HepG2 (cell line): ENCODE measurements around the gene SIMC1. TPM values are rescaled to one million over a fixed set of nuclear protein-coding genes. Genes with fewer than 3 reads are reported as not detected.

ENCODE experiments used
- ATF5 ChIP-seq: sonication (generic); formaldehyde crosslinking; IDR thresholded peaks from 2 replicates; pipeline ENCODE4 v1.4.0; 2020; ENCODE audit warnings: mild to moderate bottlenecking, low read depth, missing genetic modification reagents
- HNF4G ChIP-seq, 2 experiments: sonication (generic) in 1 of 2; formaldehyde crosslinking in 1 of 2; IDR thresholded peaks; 2 replicates each; pipeline versions ENCODE4 v1.4.0 to v1.6.1; 2011 to 2020; ENCODE audit warnings: borderline replicate concordance in 2 of 2, low read depth in 2 of 2, mild to moderate bottlenecking in 2 of 2, low read length in 1 of 2, missing genetic modification reagents in 1 of 2, moderate library complexity in 1 of 2
- HNRNPUL1 ChIP-seq: fragments of 200-400 bp; formaldehyde crosslinking; IDR thresholded peaks from 2 replicates; pipeline ENCODE4 v1.6.1; 2017; ENCODE audit warnings: low read depth, mild to moderate bottlenecking, low read length, moderate library complexity
- HOXA5 ChIP-seq: sonication (generic); formaldehyde crosslinking; IDR thresholded peaks from 2 replicates; pipeline ENCODE4 v1.4.0; 2020; ENCODE audit warnings: missing genetic modification reagents
- IRX3 ChIP-seq: sonication (generic); formaldehyde crosslinking; IDR thresholded peaks from 2 replicates; pipeline ENCODE4 v1.8.1; 2023; ENCODE audit warnings: mild to moderate bottlenecking, low read depth, missing genetic modification reagents, borderline replicate concordance
- SMAD3 ChIP-seq: sonication (generic); formaldehyde crosslinking; IDR thresholded peaks from 2 replicates; pipeline ENCODE4 v1.4.0; 2020; ENCODE audit warnings: missing genetic modification reagents
- SP4 ChIP-seq: sonication (generic); formaldehyde crosslinking; IDR thresholded peaks from 2 replicates; pipeline ENCODE4 v1.8.1; 2023; ENCODE audit warnings: mild to moderate bottlenecking, missing genetic modification reagents
- SUZ12 ChIP-seq: fragments of 150-350 bp; IDR thresholded peaks from 2 replicates; pipeline ENCODE4 v1.6.1; 2014; ENCODE audit warnings: low read depth, low read length
- U2AF2 ChIP-seq: fragments of 200-400 bp; formaldehyde crosslinking; IDR thresholded peaks from 2 replicates; pipeline ENCODE4 v1.6.1; 2017; ENCODE audit warnings: low read depth, mild to moderate bottlenecking, low read length
- ZNF546 ChIP-seq: sonication (generic); formaldehyde crosslinking; conservative IDR thresholded peaks from 2 replicates; pipeline ENCODE4 v1.8.1; 2023; ENCODE audit warnings: mild to moderate bottlenecking, missing genetic modification reagents
- ZSCAN22 ChIP-seq: sonication (generic); formaldehyde crosslinking; IDR thresholded peaks from 2 replicates; pipeline ENCODE4 v1.4.0; 2020; ENCODE audit warnings: mild to moderate bottlenecking, missing genetic modification reagents
- polyA plus RNA-seq, 8 experiments: library from polyadenylated mRNA; depleted of rRNA in 3 of 8; stranded (reverse) in 7 of 8; unstranded in 1 of 8; fragments of >200 nt; fragmentation: Illumina TruSeq in 4 of 8; extraction: Trizol in 4 of 8; gene quantifications; 2 replicates each; pipeline versions ENCODE4 v1.2.1 to v1.2.3, GENCODE V29; 2011 to 2016; ENCODE audit warnings: low read depth in 4 of 8, missing spikeins in 1 of 8, mixed read lengths in 1 of 8; ENCODE audit not compliant: insufficient read depth in 1 of 8
- total RNA-seq, 5 experiments: library from RNA; depleted of rRNA; stranded (reverse); fragments of >200 nt; fragmentation: Illumina TruSeq; extraction: Trizol; gene quantifications; 2 replicates each; pipeline ENCODE4 v1.2.3, GENCODE V29; 2016; ENCODE audit warnings: low read depth in 1 of 5
- TF ChIP-seq, protein P1 (sequence below): sonication (generic); formaldehyde crosslinking; IDR thresholded peaks from 2 replicates; pipeline ENCODE4 v1.4.0; 2020; ENCODE audit warnings: missing genetic modification reagents
- TF ChIP-seq, protein P2 (sequence below), 2 experiments: fragments of 450-650 bp in 1 of 2; sonication (generic) in 1 of 2; formaldehyde crosslinking in 1 of 2; IDR thresholded peaks; 2 replicates each; pipeline versions ENCODE4 v1.6.1 to v1.8.0; 2016 to 2022; ENCODE audit warnings: antibody characterized with exemption in 1 of 2, mild to moderate bottlenecking in 1 of 2, missing genetic modification reagents in 1 of 2
- TF ChIP-seq, protein P3 (sequence below): sonication (generic); formaldehyde crosslinking; IDR thresholded peaks from 2 replicates; pipeline ENCODE4 v1.5.0; 2020; ENCODE audit warnings: mild to moderate bottlenecking, missing genetic modification reagents

Gene SIMC1
- total and polyA plus RNA-seq, 2 of the 13 experiments (the other 11 are each of a cell fraction or from before 2014, with no cell fraction given) = 5.4 to 6.8 TPM

DNA sequence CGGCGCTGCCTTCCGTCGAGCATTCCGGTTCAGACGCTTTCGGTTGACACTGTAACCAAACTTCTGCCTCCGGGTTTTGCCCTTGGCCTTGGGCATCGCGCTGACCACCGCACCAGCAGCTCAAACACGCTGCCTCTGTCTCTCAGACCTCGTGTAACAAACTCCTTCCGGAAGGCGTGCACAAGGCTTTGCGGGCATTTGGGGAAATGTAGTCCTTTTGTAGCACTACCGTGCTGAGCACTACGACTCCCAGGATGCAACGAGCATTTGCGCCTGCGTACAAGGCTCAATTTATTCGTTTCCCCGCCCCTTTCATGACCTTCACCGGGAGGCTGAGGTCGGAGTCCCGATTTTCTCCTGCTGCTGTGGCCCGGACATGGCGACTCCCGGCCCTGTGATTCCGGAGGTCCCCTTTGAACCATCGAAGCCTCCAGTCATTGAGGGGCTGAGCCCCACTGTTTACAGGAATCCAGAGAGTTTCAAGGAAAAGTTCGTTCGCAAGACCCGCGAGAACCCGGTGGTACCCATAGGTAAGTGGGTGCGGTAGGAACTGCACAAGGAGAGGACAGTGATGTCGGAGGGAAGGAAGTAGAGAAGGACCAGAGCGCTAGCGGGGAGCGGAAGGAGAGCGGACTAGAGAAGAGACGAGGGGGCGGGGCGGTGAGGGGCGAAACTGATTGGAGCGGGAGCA, 150.4 kb downstream of the SIMC1 start, which contains the start of the genes HIGD2A and NOP16 (continued):
- TF ChIP-seq, protein P1, sequence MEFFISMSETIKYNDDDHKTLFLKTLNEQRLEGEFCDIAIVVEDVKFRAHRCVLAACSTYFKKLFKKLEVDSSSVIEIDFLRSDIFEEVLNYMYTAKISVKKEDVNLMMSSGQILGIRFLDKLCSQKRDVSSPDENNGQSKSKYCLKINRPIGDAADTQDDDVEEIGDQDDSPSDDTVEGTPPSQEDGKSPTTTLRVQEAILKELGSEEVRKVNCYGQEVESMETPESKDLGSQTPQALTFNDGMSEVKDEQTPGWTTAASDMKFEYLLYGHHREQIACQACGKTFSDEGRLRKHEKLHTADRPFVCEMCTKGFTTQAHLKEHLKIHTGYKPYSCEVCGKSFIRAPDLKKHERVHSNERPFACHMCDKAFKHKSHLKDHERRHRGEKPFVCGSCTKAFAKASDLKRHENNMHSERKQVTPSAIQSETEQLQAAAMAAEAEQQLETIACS (CRISPR knock-in tag) = no peak
- TF ChIP-seq HOXA5 (CRISPR knock-in tag) = 0 out of 2 replicates have a peak, but pooled peaks have one; percentile 1
- TF ChIP-seq SP4 (CRISPR knock-in tag) = peak; percentile 69
- TF ChIP-seq ATF5 (CRISPR knock-in tag) = 0 out of 2 replicates have a peak, but pooled peaks have one; percentile 72
- TF ChIP-seq, protein P2, sequence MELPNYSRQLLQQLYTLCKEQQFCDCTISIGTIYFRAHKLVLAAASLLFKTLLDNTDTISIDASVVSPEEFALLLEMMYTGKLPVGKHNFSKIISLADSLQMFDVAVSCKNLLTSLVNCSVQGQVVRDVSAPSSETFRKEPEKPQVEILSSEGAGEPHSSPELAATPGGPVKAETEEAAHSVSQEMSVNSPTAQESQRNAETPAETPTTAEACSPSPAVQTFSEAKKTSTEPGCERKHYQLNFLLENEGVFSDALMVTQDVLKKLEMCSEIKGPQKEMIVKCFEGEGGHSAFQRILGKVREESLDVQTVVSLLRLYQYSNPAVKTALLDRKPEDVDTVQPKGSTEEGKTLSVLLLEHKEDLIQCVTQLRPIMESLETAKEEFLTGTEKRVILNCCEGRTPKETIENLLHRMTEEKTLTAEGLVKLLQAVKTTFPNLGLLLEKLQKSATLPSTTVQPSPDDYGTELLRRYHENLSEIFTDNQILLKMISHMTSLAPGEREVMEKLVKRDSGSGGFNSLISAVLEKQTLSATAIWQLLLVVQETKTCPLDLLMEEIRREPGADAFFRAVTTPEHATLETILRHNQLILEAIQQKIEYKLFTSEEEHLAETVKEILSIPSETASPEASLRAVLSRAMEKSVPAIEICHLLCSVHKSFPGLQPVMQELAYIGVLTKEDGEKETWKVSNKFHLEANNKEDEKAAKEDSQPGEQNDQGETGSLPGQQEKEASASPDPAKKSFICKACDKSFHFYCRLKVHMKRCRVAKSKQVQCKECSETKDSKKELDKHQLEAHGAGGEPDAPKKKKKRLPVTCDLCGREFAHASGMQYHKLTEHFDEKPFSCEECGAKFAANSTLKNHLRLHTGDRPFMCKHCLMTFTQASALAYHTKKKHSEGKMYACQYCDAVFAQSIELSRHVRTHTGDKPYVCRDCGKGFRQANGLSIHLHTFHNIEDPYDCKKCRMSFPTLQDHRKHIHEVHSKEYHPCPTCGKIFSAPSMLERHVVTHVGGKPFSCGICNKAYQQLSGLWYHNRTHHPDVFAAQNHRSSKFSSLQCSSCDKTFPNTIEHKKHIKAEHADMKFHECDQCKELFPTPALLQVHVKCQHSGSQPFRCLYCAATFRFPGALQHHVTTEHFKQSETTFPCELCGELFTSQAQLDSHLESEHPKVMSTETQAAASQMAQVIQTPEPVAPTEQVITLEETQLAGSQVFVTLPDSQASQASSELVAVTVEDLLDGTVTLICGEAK (IDR thresholded peaks at IDR 0.05) = peak; percentile 94
- TF ChIP-seq, protein P2 (CRISPR knock-in tag; IDR thresholded peaks at IDR 0.05) = peak; percentile 83; the same call in 1 of the 2 replicates
- TF ChIP-seq U2AF2 = 0 out of 2 replicates have a peak, but pooled peaks have one; percentile 3
- no peak for TF ChIP-seq SMAD3 (CRISPR knock-in tag)
- TF ChIP-seq HNRNPUL1 = no peak
- TF ChIP-seq, protein P3, sequence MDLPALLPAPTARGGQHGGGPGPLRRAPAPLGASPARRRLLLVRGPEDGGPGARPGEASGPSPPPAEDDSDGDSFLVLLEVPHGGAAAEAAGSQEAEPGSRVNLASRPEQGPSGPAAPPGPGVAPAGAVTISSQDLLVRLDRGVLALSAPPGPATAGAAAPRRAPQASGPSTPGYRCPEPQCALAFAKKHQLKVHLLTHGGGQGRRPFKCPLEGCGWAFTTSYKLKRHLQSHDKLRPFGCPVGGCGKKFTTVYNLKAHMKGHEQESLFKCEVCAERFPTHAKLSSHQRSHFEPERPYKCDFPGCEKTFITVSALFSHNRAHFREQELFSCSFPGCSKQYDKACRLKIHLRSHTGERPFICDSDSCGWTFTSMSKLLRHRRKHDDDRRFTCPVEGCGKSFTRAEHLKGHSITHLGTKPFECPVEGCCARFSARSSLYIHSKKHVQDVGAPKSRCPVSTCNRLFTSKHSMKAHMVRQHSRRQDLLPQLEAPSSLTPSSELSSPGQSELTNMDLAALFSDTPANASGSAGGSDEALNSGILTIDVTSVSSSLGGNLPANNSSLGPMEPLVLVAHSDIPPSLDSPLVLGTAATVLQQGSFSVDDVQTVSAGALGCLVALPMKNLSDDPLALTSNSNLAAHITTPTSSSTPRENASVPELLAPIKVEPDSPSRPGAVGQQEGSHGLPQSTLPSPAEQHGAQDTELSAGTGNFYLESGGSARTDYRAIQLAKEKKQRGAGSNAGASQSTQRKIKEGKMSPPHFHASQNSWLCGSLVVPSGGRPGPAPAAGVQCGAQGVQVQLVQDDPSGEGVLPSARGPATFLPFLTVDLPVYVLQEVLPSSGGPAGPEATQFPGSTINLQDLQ (CRISPR knock-in tag) = no peak
- peak; percentile 78 for TF ChIP-seq SUZ12
- TF ChIP-seq ZSCAN22 (CRISPR knock-in tag) = no peak
- peak; percentile 23; the same call in 1 of the 2 replicates for TF ChIP-seq ZNF546
- TF ChIP-seq IRX3 = no peak
- TF ChIP-seq HNF4G (IDR thresholded peaks at IDR 0.05; ENCODE audit: borderline replicate concordance, low read depth, low read length) = no peak
- peak; percentile 27; the same call in 1 of the 2 replicates for TF ChIP-seq HNF4G (CRISPR knock-in tag; IDR thresholded peaks at IDR 0.05; ENCODE audit: borderline replicate concordance, low read depth)
